ENCODE data around the gene LYST.

DNA sequence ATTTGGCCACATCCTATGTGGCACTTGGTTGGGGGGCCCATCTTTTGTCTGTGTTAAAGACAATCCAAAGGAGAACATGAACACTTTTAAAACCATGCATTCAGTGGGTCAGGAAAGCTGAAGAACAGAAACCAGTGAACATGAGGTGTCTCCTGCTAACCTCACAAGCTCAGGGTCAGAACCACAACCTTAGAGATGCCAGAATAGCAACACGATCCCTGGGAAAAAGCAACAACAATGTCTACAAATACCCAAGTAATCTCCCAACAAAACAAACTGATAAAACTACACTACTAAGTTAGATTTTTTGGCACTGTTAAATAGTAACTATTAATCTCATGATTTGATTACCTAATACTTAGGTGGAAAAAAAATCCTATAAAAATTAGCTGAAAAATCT lies 183.1 kb downstream of the LYST start:
- no peak for TF ChIP-seq EZH2 (optimal IDR thresholded peaks at IDR 0.05; ENCODE audit: low read depth, low read length)
- TF ChIP-seq CTCF (IDR thresholded peaks at IDR 0.05; ENCODE audit: low read length) = no peak

Measured in MM.1S (cell line).